HT1080 (cell line): ENCODE measurements around the gene CPT1B. TPM values are rescaled to one million over a fixed set of nuclear protein-coding genes. Genes with fewer than 3 reads are reported as not detected.
A peak's percentile ranks its signal among the peaks of the same experiment; 100 is the strongest.
"Not testable (repeated sequence)": the region's sequence is repeated elsewhere in the genome, so short reads cannot be mapped to it uniquely, and the experiment has no call there.

Experiments used
- DNase-seq: peaks from one replicate; pipeline ENCODE4 v3.0.0-alpha.2; 2015; ENCODE audit warnings: low read depth
- polyA plus RNA-seq, 2 experiments: library from polyadenylated mRNA; depleted of rRNA; stranded (reverse); fragments of >200 nt; gene quantifications; 2 replicates each; pipeline ENCODE4 v1.2.3, GENCODE V29; 2015
- total RNA-seq: library from RNA; depleted of rRNA; stranded (reverse); fragments of >200 nt; shearing (Covaris generic); gene quantifications from 2 replicates; pipeline ENCODE4 v1.2.3, GENCODE V29; 2014; rRNA removed

Gene CPT1B
- 12.5 and 13.4 TPM in 2 replicates for total RNA-seq
- polyA plus RNA-seq (2015; cell fraction: cytosol; rRNA removed) = 4.2 and 4.6 TPM in 2 replicates
- 107 and 133 TPM in 2 replicates for polyA plus RNA-seq (2015; cell fraction: nucleus; rRNA removed)

- DNase-seq = no peak
Measured at GRCh38 chr22:50577987-50578775, at the start of gene CPT1B. CPT1B (minus strand) TSS chr22:50578427; CDS start chr22:50577915, 512 bp downstream.

- DNase-seq = no peak
Measured at GRCh38 chr22:50626850-50627641, 48.8 kb upstream of the CPT1B start.

- DNase-seq = no peak
Measured at GRCh38 chr22:50626314-50626849, 48.2 kb upstream of the CPT1B start.

GRCh38 chr22:50625568-50626313 lies 47.5 kb upstream of the CPT1B start:
- no peak for DNase-seq

- no peak for DNase-seq
Measured at GRCh38 chr22:50625131-50625567, 46.9 kb upstream of the CPT1B start.

GRCh38 chr22:50624347-50625130 lies 46.3 kb upstream of the CPT1B start:
- DNase-seq = no peak

- DNase-seq = no peak
Measured at GRCh38 chr22:50622723-50623327, 44.6 kb upstream of the CPT1B start.

- DNase-seq = no peak
Measured at GRCh38 chr22:50621948-50622722, 43.9 kb upstream of the CPT1B start.

- no peak for DNase-seq
Measured at GRCh38 chr22:50621356-50621880, 43.2 kb upstream of the CPT1B start.

GRCh38 chr22:50620593-50621355 lies 42.5 kb upstream of the CPT1B start:
- DNase-seq = peak; percentile 63

GRCh38 chr22:50614296-50614695 lies 36.1 kb upstream of the CPT1B start:
- not testable (repeated sequence) for DNase-seq

- no peak for DNase-seq
Measured at GRCh38 chr22:50613291-50613981, 35.2 kb upstream of the CPT1B start.

- DNase-seq = no peak
Measured at GRCh38 chr22:50612528-50613221, 34.4 kb upstream of the CPT1B start.

GRCh38 chr22:50612168-50612527 lies 33.9 kb upstream of the CPT1B start:
- DNase-seq = no peak

GRCh38 chr22:50611341-50612060 lies 33.3 kb upstream of the CPT1B start:
- no peak for DNase-seq

- no peak for DNase-seq
Measured at GRCh38 chr22:50610581-50610980, 32.4 kb upstream of the CPT1B start.
